ENCODE measurements around the gene SGPP2. TPM values are rescaled to one million over a fixed set of nuclear protein-coding genes. Genes with fewer than 3 reads are reported as not detected.

The SGPP2 gene, protein sequence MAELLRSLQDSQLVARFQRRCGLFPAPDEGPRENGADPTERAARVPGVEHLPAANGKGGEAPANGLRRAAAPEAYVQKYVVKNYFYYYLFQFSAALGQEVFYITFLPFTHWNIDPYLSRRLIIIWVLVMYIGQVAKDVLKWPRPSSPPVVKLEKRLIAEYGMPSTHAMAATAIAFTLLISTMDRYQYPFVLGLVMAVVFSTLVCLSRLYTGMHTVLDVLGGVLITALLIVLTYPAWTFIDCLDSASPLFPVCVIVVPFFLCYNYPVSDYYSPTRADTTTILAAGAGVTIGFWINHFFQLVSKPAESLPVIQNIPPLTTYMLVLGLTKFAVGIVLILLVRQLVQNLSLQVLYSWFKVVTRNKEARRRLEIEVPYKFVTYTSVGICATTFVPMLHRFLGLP
- total RNA-seq: 4.8 TPM

DNA sequence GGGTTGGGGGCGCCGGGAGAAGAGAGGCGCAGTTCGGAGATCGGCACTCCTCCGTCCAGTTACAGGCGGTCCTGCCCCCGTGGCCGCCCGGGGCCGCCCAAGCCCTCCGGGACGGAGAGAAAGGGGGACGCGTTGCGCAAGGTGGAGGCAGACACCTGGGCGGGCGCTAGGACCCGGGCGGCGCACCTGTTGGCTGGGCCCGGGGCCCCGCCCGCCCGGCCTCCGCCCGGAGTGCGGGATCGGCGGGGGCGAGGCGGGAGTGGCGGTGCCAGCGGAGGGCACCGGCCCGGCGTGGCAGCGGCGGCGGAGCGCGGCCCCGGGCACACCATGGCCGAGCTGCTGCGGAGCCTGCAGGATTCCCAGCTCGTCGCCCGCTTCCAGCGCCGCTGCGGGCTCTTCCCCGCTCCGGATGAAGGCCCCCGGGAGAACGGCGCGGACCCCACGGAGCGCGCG lies at the start of gene SGPP2:
TSS of gene SGPP2 (plus strand) at position 268 of the 453 bp plus-strand sequence. CDS start at position 328, 60 bp downstream.

Small RNA genes within 50 kb of the gene (small RNA-seq; reads per million reads assigned to genes)
- gene RF00019 (not detected), gene RNU6-619P (not detected)

Other genes starting within 250 kb of the SGPP2 start
- 0.69 TPM for gene PAX3, start 125.5 kb upstream of the SGPP2 start, total RNA-seq
- 36.4 TPM for gene FARSB, start 231.5 kb downstream of the SGPP2 start, total RNA-seq
- not detected for gene MOGAT1, start 247.1 kb downstream of the SGPP2 start, total RNA-seq

Measured in diencephalon (tissue), 1 donor.